ENCODE measurements around the gene KRTAP12-2. TPM values are rescaled to one million over a fixed set of nuclear protein-coding genes. Genes with fewer than 3 reads are reported as not detected.

The KRTAP12-2 gene
- total RNA-seq, 1 experiment from 2014 or later, result not detected

DNA sequence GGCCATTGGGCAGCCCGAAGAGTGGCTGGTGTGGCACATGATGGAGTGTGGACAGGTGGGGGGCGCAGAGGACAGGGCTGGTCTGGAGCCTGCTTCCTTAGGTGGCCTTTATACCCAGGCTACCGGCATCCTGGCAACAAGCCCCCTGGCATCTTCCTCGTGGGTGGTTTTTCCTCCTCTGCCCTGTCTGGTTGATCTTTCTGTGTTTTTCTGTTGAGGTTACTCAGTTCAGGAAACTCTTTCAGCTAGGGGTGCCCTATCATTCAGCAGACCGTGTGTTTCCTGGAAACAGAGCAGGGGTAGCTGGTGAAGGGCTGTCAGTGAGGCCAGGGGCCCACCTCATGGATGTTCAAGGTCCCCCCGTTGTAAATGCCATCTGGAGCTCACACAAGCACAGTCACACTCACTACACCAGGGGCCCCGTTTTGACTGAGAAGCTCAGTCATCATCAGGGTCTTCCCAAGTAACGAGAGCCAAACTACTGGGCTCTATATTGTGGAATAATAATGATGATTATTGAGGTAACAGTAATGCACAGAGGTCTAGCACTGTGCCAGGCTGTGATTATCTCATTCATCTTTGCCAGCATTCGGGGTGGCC is 12.1 kb downstream of the KRTAP12-2 start, which contains the start of gene KRTAP12-4:
Gene KRTAP12-4, minus strand, starts transcription at position 84 of the 600 bp plus-strand sequence. Its CDS starts 45 bp downstream, at position 39.
- no peak for DNase-seq (ENCODE audit: low spot score)
- Mint-ChIP-seq H3K4me1 (peaks cover 20% of the 10 kb centered on the region), H3K9me3 (peaks cover 24% of the 10 kb centered on the region), H3K27me3 (ENCODE audit: low read depth) (peaks cover 10% of the 10 kb centered on the region), H3K27ac (no peak within 1 kb of the TSS), H3K36me3 (peaks cover 23% of the 10 kb centered on the region), H3K4me3 (no peak within 1 kb of the TSS)
- ChIA-PET POLR2A (no interaction called here), CTCF (interaction anchor here (1.1 kb wide), 1 partner anchor 31 kb away, joined by 3 read pairs; no protein-coding TSS in a partner anchor)
- no peak for ATAC-seq
- TF ChIP-seq NR2C2 (CRISPR knock-in tag; IDR thresholded peaks at IDR 0.05) (no peak), TEAD1 (CRISPR knock-in tag; IDR thresholded peaks at IDR 0.05) (no peak), EMX1 (CRISPR knock-in tag; IDR thresholded peaks at IDR 0.05) (no peak), TCF7 (CRISPR knock-in tag; IDR thresholded peaks at IDR 0.05; ENCODE audit: low read depth) (no peak)
- TF ChIP-seq, protein P1, sequence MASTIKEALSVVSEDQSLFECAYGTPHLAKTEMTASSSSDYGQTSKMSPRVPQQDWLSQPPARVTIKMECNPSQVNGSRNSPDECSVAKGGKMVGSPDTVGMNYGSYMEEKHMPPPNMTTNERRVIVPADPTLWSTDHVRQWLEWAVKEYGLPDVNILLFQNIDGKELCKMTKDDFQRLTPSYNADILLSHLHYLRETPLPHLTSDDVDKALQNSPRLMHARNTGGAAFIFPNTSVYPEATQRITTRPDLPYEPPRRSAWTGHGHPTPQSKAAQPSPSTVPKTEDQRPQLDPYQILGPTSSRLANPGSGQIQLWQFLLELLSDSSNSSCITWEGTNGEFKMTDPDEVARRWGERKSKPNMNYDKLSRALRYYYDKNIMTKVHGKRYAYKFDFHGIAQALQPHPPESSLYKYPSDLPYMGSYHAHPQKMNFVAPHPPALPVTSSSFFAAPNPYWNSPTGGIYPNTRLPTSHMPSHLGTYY (CRISPR knock-in tag; IDR thresholded peaks at IDR 0.05), result no peak

DNA sequence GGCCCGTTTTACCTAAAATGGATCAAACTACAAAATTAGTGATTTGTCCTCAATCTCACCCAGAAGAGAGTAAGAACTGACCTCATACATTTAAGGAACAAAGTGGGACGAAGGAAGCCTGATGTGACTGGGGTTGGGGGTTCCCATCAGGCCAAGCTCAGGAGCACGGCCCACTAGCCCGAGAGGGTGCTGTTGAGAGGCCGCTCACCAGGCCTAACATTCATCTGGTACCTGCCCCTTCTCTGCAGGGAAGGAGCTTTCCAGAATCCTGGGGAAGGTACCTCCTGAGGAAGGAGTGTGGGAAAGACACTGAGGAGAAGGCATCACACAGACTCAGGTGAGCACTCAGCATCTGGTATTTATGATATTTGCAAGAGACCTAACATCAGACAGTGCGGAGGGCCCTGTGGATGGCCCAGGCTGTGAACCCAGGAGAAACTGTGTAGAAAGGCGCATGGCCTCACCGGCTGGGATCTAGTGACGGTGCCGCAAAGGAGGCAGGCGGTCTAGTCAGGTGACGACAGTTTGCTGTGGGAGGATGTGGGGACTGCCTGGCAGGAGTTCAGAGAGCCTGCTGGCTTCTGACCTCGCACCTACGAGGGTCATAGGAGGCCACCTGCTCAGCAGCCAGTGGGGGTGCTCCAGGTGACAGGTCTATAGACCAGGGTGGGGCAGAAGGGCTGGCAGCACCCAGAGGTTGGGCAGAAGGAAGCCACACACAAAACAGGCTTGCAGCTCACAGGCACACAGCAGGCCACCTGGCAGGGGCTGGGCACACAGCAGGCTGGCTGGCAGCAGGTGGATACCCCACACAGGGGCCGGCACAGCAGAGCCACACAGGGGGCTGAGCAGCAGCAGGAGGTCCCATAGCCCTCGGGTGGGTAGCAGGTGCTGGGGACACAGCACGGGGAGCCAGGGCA is 12.8 kb downstream of the KRTAP12-2 start:
- no peak overlapping the region for H3K4me3 Mint-ChIP-seq
- no peak for ATAC-seq
- no peak overlapping the region for H3K27ac Mint-ChIP-seq
- peaks cover 24% of the 10 kb centered on the region for H3K9me3 Mint-ChIP-seq
- CTCF ChIA-PET, result interaction anchor here (1.1 to 1.4 kb wide), 2 partner anchors 32 to 95 kb away, joined by 3 to 4 read pairs; no protein-coding TSS in a partner anchor
- H3K27me3 Mint-ChIP-seq (ENCODE audit: low read depth), result peaks cover 10% of the 10 kb centered on the region
- no peak for DNase-seq (ENCODE audit: low spot score)
- peaks cover 23% of the 10 kb centered on the region for H3K36me3 Mint-ChIP-seq
- POLR2A ChIA-PET, result no interaction called here
- peaks cover 12% of the 10 kb centered on the region for H3K4me1 Mint-ChIP-seq
- TF ChIP-seq FOXP1 (CRISPR knock-in tag; IDR thresholded peaks at IDR 0.05; ENCODE audit: borderline replicate concordance) (no peak; the same call in 1 of the 2 replicates), TEAD1 (CRISPR knock-in tag; IDR thresholded peaks at IDR 0.05) (no peak), FOXK1 (CRISPR knock-in tag; IDR thresholded peaks at IDR 0.05) (no peak), SP1 (CRISPR knock-in tag; conservative IDR thresholded peaks at IDR 0.05) (no peak), SMAD4 (CRISPR knock-in tag; IDR thresholded peaks at IDR 0.05) (no peak), JAZF1 (CRISPR knock-in tag; IDR thresholded peaks at IDR 0.05) (no peak), ZNF423 (CRISPR knock-in tag; IDR thresholded peaks at IDR 0.05) (no peak), ZNF219 (CRISPR knock-in tag; IDR thresholded peaks at IDR 0.05; ENCODE audit: borderline replicate concordance) (no peak), ZNF317 (CRISPR knock-in tag; IDR thresholded peaks at IDR 0.05; ENCODE audit: borderline replicate concordance, low read depth) (no peak), CREM (CRISPR knock-in tag; IDR thresholded peaks at IDR 0.05) (no peak)
- TF ChIP-seq, protein P1 (CRISPR knock-in tag; IDR thresholded peaks at IDR 0.05), result no peak
- TF ChIP-seq, protein P2, sequence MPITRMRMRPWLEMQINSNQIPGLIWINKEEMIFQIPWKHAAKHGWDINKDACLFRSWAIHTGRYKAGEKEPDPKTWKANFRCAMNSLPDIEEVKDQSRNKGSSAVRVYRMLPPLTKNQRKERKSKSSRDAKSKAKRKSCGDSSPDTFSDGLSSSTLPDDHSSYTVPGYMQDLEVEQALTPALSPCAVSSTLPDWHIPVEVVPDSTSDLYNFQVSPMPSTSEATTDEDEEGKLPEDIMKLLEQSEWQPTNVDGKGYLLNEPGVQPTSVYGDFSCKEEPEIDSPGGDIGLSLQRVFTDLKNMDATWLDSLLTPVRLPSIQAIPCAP (CRISPR knock-in tag; IDR thresholded peaks at IDR 0.05), result no peak
- TF ChIP-seq, protein P3, sequence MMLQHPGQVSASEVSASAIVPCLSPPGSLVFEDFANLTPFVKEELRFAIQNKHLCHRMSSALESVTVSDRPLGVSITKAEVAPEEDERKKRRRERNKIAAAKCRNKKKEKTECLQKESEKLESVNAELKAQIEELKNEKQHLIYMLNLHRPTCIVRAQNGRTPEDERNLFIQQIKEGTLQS (CRISPR knock-in tag; conservative IDR thresholded peaks at IDR 0.05), result no peak
- TF ChIP-seq, protein P4, sequence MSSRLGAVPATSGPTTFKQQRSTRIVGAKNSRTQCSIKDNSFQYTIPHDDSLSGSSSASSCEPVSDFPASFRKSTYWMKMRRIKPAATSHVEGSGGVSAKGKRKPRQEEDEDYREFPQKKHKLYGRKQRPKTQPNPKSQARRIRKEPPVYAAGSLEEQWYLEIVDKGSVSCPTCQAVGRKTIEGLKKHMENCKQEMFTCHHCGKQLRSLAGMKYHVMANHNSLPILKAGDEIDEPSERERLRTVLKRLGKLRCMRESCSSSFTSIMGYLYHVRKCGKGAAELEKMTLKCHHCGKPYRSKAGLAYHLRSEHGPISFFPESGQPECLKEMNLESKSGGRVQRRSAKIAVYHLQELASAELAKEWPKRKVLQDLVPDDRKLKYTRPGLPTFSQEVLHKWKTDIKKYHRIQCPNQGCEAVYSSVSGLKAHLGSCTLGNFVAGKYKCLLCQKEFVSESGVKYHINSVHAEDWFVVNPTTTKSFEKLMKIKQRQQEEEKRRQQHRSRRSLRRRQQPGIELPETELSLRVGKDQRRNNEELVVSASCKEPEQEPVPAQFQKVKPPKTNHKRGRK (CRISPR knock-in tag; IDR thresholded peaks at IDR 0.05; ENCODE audit: borderline replicate concordance), result no peak
- TF ChIP-seq, protein P5, sequence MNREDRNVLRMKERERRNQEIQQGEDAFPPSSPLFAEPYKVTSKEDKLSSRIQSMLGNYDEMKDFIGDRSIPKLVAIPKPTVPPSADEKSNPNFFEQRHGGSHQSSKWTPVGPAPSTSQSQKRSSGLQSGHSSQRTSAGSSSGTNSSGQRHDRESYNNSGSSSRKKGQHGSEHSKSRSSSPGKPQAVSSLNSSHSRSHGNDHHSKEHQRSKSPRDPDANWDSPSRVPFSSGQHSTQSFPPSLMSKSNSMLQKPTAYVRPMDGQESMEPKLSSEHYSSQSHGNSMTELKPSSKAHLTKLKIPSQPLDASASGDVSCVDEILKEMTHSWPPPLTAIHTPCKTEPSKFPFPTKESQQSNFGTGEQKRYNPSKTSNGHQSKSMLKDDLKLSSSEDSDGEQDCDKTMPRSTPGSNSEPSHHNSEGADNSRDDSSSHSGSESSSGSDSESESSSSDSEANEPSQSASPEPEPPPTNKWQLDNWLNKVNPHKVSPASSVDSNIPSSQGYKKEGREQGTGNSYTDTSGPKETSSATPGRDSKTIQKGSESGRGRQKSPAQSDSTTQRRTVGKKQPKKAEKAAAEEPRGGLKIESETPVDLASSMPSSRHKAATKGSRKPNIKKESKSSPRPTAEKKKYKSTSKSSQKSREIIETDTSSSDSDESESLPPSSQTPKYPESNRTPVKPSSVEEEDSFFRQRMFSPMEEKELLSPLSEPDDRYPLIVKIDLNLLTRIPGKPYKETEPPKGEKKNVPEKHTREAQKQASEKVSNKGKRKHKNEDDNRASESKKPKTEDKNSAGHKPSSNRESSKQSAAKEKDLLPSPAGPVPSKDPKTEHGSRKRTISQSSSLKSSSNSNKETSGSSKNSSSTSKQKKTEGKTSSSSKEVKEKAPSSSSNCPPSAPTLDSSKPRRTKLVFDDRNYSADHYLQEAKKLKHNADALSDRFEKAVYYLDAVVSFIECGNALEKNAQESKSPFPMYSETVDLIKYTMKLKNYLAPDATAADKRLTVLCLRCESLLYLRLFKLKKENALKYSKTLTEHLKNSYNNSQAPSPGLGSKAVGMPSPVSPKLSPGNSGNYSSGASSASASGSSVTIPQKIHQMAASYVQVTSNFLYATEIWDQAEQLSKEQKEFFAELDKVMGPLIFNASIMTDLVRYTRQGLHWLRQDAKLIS (CRISPR knock-in tag; IDR thresholded peaks at IDR 0.05; ENCODE audit: borderline replicate concordance), result no peak
- TF ChIP-seq, protein P6, sequence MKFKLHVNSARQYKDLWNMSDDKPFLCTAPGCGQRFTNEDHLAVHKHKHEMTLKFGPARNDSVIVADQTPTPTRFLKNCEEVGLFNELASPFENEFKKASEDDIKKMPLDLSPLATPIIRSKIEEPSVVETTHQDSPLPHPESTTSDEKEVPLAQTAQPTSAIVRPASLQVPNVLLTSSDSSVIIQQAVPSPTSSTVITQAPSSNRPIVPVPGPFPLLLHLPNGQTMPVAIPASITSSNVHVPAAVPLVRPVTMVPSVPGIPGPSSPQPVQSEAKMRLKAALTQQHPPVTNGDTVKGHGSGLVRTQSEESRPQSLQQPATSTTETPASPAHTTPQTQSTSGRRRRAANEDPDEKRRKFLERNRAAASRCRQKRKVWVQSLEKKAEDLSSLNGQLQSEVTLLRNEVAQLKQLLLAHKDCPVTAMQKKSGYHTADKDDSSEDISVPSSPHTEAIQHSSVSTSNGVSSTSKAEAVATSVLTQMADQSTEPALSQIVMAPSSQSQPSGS (CRISPR knock-in tag; IDR thresholded peaks at IDR 0.05; ENCODE audit: borderline replicate concordance, low read depth), result no peak
